Neutrophil (primary cell): ENCODE data around the gene YY1.

ENCODE experiments used
- H3K27ac ChIP-seq: fragments of 200-600 bp; sonication (generic); 2 replicates; pipeline ENCODE4 v1.5.1; 2016; ENCODE audit warnings: mild to moderate bottlenecking, moderate library complexity
- H3K27me3 ChIP-seq: fragments of 200-600 bp; sonication (generic); 2 replicates; pipeline ENCODE4 v1.6.0; 2016; ENCODE audit warnings: mild to moderate bottlenecking
- H3K36me3 ChIP-seq: fragments of 200-600 bp; sonication (generic); 2 replicates; pipeline ENCODE4 v1.5.1; 2017
- H3K4me1 ChIP-seq, 2 experiments: fragments of 200-600 bp in 1 of 2; sonication (generic) in 1 of 2; 1 replicate in 1 of 2; 2 replicates in 1 of 2; pipeline versions ENCODE4 v1.5.1 to v1.6.1; 2013 to 2016; ENCODE audit warnings: low read depth in 1 of 2, low read length in 1 of 2, mild to moderate bottlenecking in 1 of 2, moderate library complexity in 1 of 2; ENCODE audit not compliant: control insufficient read depth in 1 of 2, insufficient read depth in 1 of 2
- H3K4me3 ChIP-seq, 2 experiments: fragments of 200-600 bp in 1 of 2; sonication (generic) in 1 of 2; 1 replicate in 1 of 2; 2 replicates in 1 of 2; pipeline ENCODE4 v1.5.1; 2013 to 2016; ENCODE audit warnings: low read depth in 1 of 2, low read length in 1 of 2, mild to moderate bottlenecking in 1 of 2, moderate library complexity in 1 of 2
- H3K9me3 ChIP-seq: fragments of 200-600 bp; sonication (generic); 2 replicates; pipeline ENCODE4 v1.5.1; 2016
- CTCF ChIP-seq: fragments of 200-600 bp; sonication (generic); IDR thresholded peaks from 2 replicates; pipeline ENCODE4 v1.5.1; 2016; ENCODE audit warnings: antibody characterized with exemption

Gene YY1

GRCh38 chr14:100322138-100322957 is 83.4 kb downstream of the YY1 start:
- H3K27ac ChIP-seq: no peak overlapping the region
- H3K4me3 ChIP-seq: no peak overlapping the region
- H3K36me3 ChIP-seq: no peaks in the 10 kb centered on the region
- no peaks in the 10 kb centered on the region for H3K27me3 ChIP-seq
- H3K9me3 ChIP-seq: no peaks in the 10 kb centered on the region
- H3K4me1 ChIP-seq: peaks cover 9 to 12% of the 10 kb centered on the region in 2 experiments
- TF ChIP-seq CTCF: no peak

DNA sequence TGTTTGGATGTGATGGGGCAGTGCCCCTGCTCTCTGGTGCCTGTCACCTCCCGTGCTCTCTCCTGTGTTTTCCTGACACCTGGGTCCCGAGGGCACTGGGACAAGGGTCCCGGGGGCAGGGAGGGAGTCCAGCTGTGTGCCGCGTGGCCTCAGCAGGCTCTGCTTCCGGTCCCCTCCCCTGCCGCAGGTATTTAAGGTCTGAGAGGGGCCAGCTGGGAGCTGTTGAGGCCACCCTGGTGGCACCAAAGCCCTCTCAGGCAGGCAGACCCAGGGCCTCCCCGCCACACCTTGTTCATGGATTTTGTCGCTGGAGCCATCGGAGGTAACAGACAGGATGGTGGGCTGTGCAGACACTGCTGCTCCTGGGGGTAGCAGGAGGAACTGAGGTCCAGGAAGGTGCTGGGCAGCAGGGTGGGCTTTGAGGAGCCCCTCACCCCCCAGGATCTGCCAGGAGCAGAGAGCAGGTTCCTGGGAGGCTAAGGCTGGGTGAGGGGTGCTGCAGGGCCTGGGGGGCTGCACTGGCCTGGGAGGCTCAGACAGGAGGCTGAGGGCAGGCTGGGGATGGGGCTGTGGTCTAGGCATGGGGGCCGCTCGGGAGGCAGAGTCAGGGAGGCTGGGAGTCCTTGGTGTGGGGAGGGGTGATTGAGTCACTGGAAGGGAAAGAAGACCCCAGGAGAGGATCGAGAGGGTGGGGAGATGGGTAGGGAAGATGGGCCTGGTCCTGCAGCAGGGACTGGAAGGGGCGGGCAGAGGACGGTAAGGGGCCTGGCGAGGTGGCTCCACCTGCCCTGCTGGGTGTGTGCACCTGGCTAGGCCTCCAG is 84.4 kb downstream of the YY1 start, which contains the start of gene SLC25A47:
Gene SLC25A47, plus strand, starts transcription at position 219 of the 821 bp plus-strand sequence. Its CDS starts 76 bp downstream, at position 295.
- Histone ChIP-seq H3K4me3 (no peak within 1 kb of the TSS), H3K4me1 (peaks cover 3% of the 10 kb centered on the region in 2 experiments), H3K27me3 (no peaks in the 10 kb centered on the region), H3K27ac (no peak within 1 kb of the TSS), H3K36me3 (no peaks in the 10 kb centered on the region), H3K9me3 (no peaks in the 10 kb centered on the region)
- TF ChIP-seq CTCF: no peak

DNA sequence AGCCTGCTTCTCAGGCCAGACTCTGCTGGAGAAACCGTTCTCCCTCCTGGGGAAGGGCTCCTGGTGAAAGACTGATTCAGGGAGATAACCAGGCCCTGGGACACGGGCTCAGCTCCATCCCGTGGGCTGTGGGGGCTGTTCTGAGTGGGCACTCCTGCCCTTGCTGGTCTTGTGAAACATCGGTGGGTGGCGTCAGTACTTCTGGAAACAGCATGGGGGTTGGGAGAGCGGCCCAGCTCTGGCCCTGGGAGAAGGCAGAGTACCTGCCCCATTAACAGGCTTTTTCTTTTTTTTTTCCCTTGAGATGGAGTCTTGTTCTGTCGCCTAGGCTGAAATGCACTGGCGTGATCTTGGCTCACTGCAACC is 85.0 kb downstream of the YY1 start:
- H3K27me3 ChIP-seq: no peaks in the 10 kb centered on the region
- H3K27ac ChIP-seq: no peak overlapping the region
- no peaks in the 10 kb centered on the region for H3K9me3 ChIP-seq
- no peak overlapping the region for H3K4me3 ChIP-seq
- TF ChIP-seq CTCF: no peak
- H3K36me3 ChIP-seq: no peaks in the 10 kb centered on the region
- H3K4me1 ChIP-seq: no peaks in the 10 kb centered on the region

DNA sequence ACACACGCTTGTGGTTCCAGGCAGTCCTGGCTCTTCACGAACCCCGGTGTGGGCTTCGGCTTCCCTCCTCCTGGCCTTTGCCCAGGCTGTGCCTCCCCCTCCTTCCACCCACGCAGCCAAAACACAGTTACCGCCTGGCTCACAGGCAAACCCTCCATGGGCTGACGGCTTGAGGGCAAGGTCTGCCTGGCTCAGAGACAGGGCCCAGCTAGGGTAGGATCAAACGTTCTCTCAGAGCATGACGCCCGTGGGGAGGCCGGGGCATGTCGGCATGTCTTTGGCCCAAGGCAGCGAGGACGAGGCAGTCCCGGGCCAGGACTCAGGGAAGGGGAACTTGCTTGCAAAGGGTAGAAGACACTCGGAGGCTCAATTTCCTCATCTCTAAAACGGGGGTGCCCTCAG is 86.3 kb downstream of the YY1 start:
- H3K27ac ChIP-seq: no peak overlapping the region
- H3K4me3 ChIP-seq: no peak overlapping the region
- no peak for TF ChIP-seq CTCF
- H3K27me3 ChIP-seq: no peaks in the 10 kb centered on the region
- no peaks in the 10 kb centered on the region for H3K4me1 ChIP-seq
- no peaks in the 10 kb centered on the region for H3K36me3 ChIP-seq
- H3K9me3 ChIP-seq: no peaks in the 10 kb centered on the region

GRCh38 chr14:100325958-100326357 is 87.0 kb downstream of the YY1 start:
- no peak overlapping the region for H3K4me3 ChIP-seq
- no peaks in the 10 kb centered on the region for H3K4me1 ChIP-seq
- TF ChIP-seq CTCF: no peak
- no peak overlapping the region for H3K27ac ChIP-seq
- H3K36me3 ChIP-seq: no peaks in the 10 kb centered on the region
- H3K27me3 ChIP-seq: no peaks in the 10 kb centered on the region
- no peaks in the 10 kb centered on the region for H3K9me3 ChIP-seq
